ENCODE measurements around the gene NTM.

- no peak for TF ChIP-seq CTCF (IDR thresholded peaks at IDR 0.05)
- TF ChIP-seq POLR2A (IDR thresholded peaks at IDR 0.05): no peak
Observed at GRCh38 chr11:131802440-131803115, 432.2 kb downstream of the NTM start.

All from adrenal gland (tissue), 5 donors.